Cardiac muscle cell (in vitro differentiated cells and primary cell): ENCODE data around the gene CGN. TPM values are rescaled to one million over a fixed set of nuclear protein-coding genes. Genes with fewer than 3 reads are reported as not detected.
A peak's percentile ranks its signal among the peaks of the same experiment; 100 is the strongest.

ENCODE experiments used
- DNase-seq, 2 donors: peaks; one replicate each; pipeline versions ENCODE4 v3.0.0 to v3.0.0-alpha.2; 2010 to 2017; ENCODE audit warnings: low read depth in 1 of 2, low spot score in 1 of 2
- H3K27ac ChIP-seq: fragments of 200-600 bp; sonication (generic); 2 replicates; pipeline ENCODE4 v1.5.1; 2016
- H3K27me3 ChIP-seq: fragments of 200-600 bp; sonication (generic); 2 replicates; pipeline ENCODE4 v1.6.0; 2016; ENCODE audit warnings: control low read depth
- H3K36me3 ChIP-seq: fragments of 200-600 bp; sonication (generic); 2 replicates; pipeline ENCODE4 v1.5.1; 2016; ENCODE audit warnings: control low read depth
- H3K4me1 ChIP-seq: fragments of 200-600 bp; sonication (generic); 2 replicates; pipeline ENCODE4 v1.8.1; 2017; ENCODE audit warnings: low read depth, mild to moderate bottlenecking, mixed run types
- H3K4me3 ChIP-seq: fragments of 200-600 bp; sonication (generic); 2 replicates; pipeline ENCODE4 v1.5.1; 2016; ENCODE audit warnings: mild to moderate bottlenecking
- H3K9me3 ChIP-seq: fragments of 200-600 bp; sonication (generic); 2 replicates; pipeline ENCODE4 v1.5.1; 2017; ENCODE audit warnings: low read depth, mild to moderate bottlenecking, control low read depth
- CTCF ChIP-seq: IDR thresholded peaks from 2 replicates; pipeline ENCODE4 v1.5.1; 2012; ENCODE audit warnings: low read depth, mild to moderate bottlenecking, low read length
- polyA plus RNA-seq: library from polyadenylated mRNA; unstranded; fragments of >200 nt; fragmentation: Nextera tagmentation; extraction: Ambion mirVana; gene quantifications from 2 replicates; pipeline ENCODE4 v1.2.1, GENCODE V29; 2016
- total RNA-seq: library from RNA; depleted of rRNA; stranded (reverse); fragments of >200 nt; gene quantifications from 2 replicates; pipeline ENCODE4 v1.2.3, GENCODE V29; 2016

Gene CGN
- total and polyA plus RNA-seq, 2 experiments from 2014 or later = 1.2 to 4.3 TPM

GRCh38 chr1:151501474-151501873 is 9.7 kb upstream of the CGN start:
- H3K27ac ChIP-seq = no peak overlapping the region
- TF ChIP-seq CTCF = peak; percentile 11
- H3K9me3 ChIP-seq = no peaks in the 10 kb centered on the region
- no peaks in the 10 kb centered on the region for H3K36me3 ChIP-seq
- H3K4me3 ChIP-seq = no peak overlapping the region
- H3K27me3 ChIP-seq = no peaks in the 10 kb centered on the region
- peaks cover 15% of the 10 kb centered on the region for H3K4me1 ChIP-seq
- DNase-seq = no peak

- TF ChIP-seq CTCF = no peak
- peak in 1 of 2 donors; percentile 59 for DNase-seq
- no peaks in the 10 kb centered on the region for H3K36me3 ChIP-seq
- H3K4me3 ChIP-seq = no peak overlapping the region
- H3K4me1 ChIP-seq = peaks cover 15% of the 10 kb centered on the region
- H3K9me3 ChIP-seq = no peaks in the 10 kb centered on the region
- H3K27ac ChIP-seq = peak overlapping the region; percentile 36
- H3K27me3 ChIP-seq = no peaks in the 10 kb centered on the region
Measured at GRCh38 chr1:151502035-151502700, 9.0 kb upstream of the CGN start.

GRCh38 chr1:151502859-151503780 is 8.1 kb upstream of the CGN start:
- H3K4me3 ChIP-seq = no peak overlapping the region
- TF ChIP-seq CTCF = no peak
- no peak for DNase-seq
- peaks cover 15% of the 10 kb centered on the region for H3K4me1 ChIP-seq
- H3K27ac ChIP-seq = peak overlapping the region; percentile 36
- no peaks in the 10 kb centered on the region for H3K36me3 ChIP-seq
- H3K27me3 ChIP-seq = no peaks in the 10 kb centered on the region
- no peaks in the 10 kb centered on the region for H3K9me3 ChIP-seq

- no peak overlapping the region for H3K4me3 ChIP-seq
- H3K27me3 ChIP-seq = no peaks in the 10 kb centered on the region
- peaks cover 15% of the 10 kb centered on the region for H3K4me1 ChIP-seq
- H3K27ac ChIP-seq = no peak overlapping the region
- TF ChIP-seq CTCF = no peak
- DNase-seq = peak in 1 of 2 donors; percentile 59
- H3K9me3 ChIP-seq = no peaks in the 10 kb centered on the region
- H3K36me3 ChIP-seq = no peaks in the 10 kb centered on the region
Measured at GRCh38 chr1:151504252-151504651, 6.9 kb upstream of the CGN start.

- no peak overlapping the region for H3K27ac ChIP-seq
- no peak overlapping the region for H3K4me3 ChIP-seq
- TF ChIP-seq CTCF = no peak
- no peaks in the 10 kb centered on the region for H3K27me3 ChIP-seq
- peaks cover 15% of the 10 kb centered on the region for H3K4me1 ChIP-seq
- H3K36me3 ChIP-seq = no peaks in the 10 kb centered on the region
- no peaks in the 10 kb centered on the region for H3K9me3 ChIP-seq
- no peak for DNase-seq
Measured at GRCh38 chr1:151504759-151505158, 6.4 kb upstream of the CGN start.
